GM18498 (cell line): ENCODE data around the gene FDPS.

Source experiments
- ATAC-seq: cut with Tn5 transposase; IDR thresholded peaks from one replicate; pipeline ENCODE4 v1.9.1; 2021; ENCODE audit warnings: mild to moderate bottlenecking, moderate library complexity; ENCODE audit not compliant: unreplicated experiment

The FDPS gene

DNA sequence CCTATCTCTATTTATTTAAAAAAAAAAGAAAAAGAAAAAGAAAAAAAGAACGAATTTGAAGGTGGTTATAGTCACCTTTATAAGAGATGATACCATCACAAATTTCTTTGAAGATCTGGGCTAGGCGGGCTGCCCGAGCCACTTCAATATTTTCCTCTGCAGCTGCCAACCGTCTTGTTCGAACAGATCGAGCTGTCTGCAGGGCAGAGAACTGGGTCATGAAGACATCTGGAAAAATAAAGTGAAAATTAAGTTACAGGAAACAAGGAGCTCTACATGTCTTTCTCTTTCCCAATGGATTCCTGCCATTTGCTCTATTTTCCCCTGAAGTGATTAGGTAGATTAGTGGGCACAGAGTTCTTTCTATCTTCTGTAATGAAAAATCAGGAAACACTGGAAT is 44.0 kb downstream of the FDPS start:
- ATAC-seq = no peak

DNA sequence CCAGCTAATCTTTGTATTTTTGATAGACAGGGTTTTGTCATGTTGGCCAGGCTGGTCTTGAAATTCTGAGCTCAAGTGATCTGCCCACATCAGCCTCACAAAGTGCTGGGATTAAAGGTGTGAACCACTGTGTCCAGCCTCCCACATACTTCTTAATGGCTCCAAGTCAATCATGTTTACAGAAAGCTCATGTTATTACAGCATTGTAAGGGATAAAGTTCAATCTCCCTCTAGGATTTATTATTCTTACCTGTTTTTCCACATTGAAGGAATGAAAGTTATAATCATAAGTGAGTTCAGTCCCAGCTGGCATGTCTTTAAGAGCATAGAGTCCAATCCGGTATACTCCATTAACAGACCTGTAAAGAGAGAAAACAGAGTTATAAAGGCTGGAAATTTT is 51.4 kb downstream of the FDPS start:
- no peak for ATAC-seq
